HG03460 (cell line): ENCODE measurements around the gene TRMT1.

ENCODE experiments used
- ATAC-seq: cut with Tn5 transposase; IDR thresholded peaks from one replicate; pipeline ENCODE4 v1.9.1; 2021; ENCODE audit not compliant: unreplicated experiment

Gene TRMT1

GRCh38 chr19:13092606-13093235 is 23.8 kb downstream of the TRMT1 start:
- ATAC-seq = no peak

GRCh38 chr19:13092158-13092543 is 24.4 kb downstream of the TRMT1 start:
- no peak for ATAC-seq

- no peak for ATAC-seq
These were observed 25.0 kb downstream of the TRMT1 start for GRCh38 chr19:13091400-13092157.

- ATAC-seq = no peak
These were observed 25.9 kb downstream of the TRMT1 start for GRCh38 chr19:13090511-13091231.

GRCh38 chr19:13089857-13090507 is 26.6 kb downstream of the TRMT1 start:
- ATAC-seq = no peak

- ATAC-seq = no peak
These were observed 27.2 kb downstream of the TRMT1 start for GRCh38 chr19:13089139-13089856.

GRCh38 chr19:13087795-13088537 is 28.6 kb downstream of the TRMT1 start:
- ATAC-seq = no peak

- no peak for ATAC-seq
These were observed 29.2 kb downstream of the TRMT1 start for GRCh38 chr19:13087295-13087694.

- ATAC-seq = no peak
These were observed 30.2 kb downstream of the TRMT1 start for GRCh38 chr19:13086341-13086740.

GRCh38 chr19:13085666-13086065 is 30.9 kb downstream of the TRMT1 start:
- ATAC-seq = no peak

GRCh38 chr19:13083627-13084026 is 32.9 kb downstream of the TRMT1 start:
- no peak for ATAC-seq

- ATAC-seq = no peak
These were observed 33.5 kb downstream of the TRMT1 start for GRCh38 chr19:13083008-13083404.

GRCh38 chr19:13082192-13083007 is 34.1 kb downstream of the TRMT1 start:
- no peak for ATAC-seq

- no peak for ATAC-seq
These were observed 37.0 kb downstream of the TRMT1 start for GRCh38 chr19:13079542-13079986.

- no peak for ATAC-seq
These were observed 37.5 kb downstream of the TRMT1 start for GRCh38 chr19:13078897-13079541.

- no peak for ATAC-seq
These were observed 38.2 kb downstream of the TRMT1 start for GRCh38 chr19:13078381-13078780.

- ATAC-seq = no peak
These were observed 39.3 kb downstream of the TRMT1 start for GRCh38 chr19:13077240-13077639.

- no peak for ATAC-seq
These were observed 39.8 kb downstream of the TRMT1 start for GRCh38 chr19:13076787-13077186.

GRCh38 chr19:13076320-13076719 is 40.2 kb downstream of the TRMT1 start:
- no peak for ATAC-seq
